Measurements from ENCODE around the gene ZGPAT. TPM values are rescaled to one million over a fixed set of nuclear protein-coding genes. Genes with fewer than 3 reads are reported as not detected.
A peak's percentile ranks its signal among the peaks of the same experiment; 100 is the strongest.

Gene ZGPAT
- total and polyA plus RNA-seq, 9 of the 15 experiments (the other 6 are each of a cell fraction or from before 2014, with no cell fraction given) = 0.14 to 26.6 (median 7.4) TPM

- intact Hi-C loops (cut with micrococcal nuclease) = no loop called here
- ChIA-PET CTCF (ENCODE audit: low intra/inter-chr PET ratio) (no interaction called here), POLR2A (interaction anchor here (0.7 to 2.2 kb wide), 5 partner anchors 12 to 240 kb away, joined by 3 to 7 read pairs (median 4); partner anchors contain the start of genes ARFRP1 and ZGPAT)
- H3K79me2 ChIP-seq (ENCODE audit: control insufficient read depth, insufficient read depth, low read length) = peaks cover 16% of the 10 kb centered on the region
- no peak for FAIRE-seq
- peaks cover 11 to 79% of the 10 kb centered on the region in 2 experiments for H3K4me1 ChIP-seq (replicated peaks in 1 of 2; ENCODE audit: control insufficient read depth in 2 of 2, insufficient read depth in 2 of 2, low read length in 2 of 2)
- no peak overlapping the region for H3K4me3 ChIP-seq
- in situ Hi-C loops (cut with MboI) = no loop called here
- peaks cover 33% of the 10 kb centered on the region; the same call in 1 of the 3 replicates for H3K36me3 ChIP-seq (ENCODE audit: control insufficient read depth, insufficient read depth, low read length)
- no peaks in the 10 kb centered on the region for H3K9me1 ChIP-seq (ENCODE audit: control insufficient read depth, insufficient read depth, low read length)
- H3K27me3 ChIP-seq (ENCODE audit: control insufficient read depth in 2 of 2, insufficient read depth in 2 of 2, low read length in 2 of 2) = no peaks in the 10 kb centered on the region
- no peak overlapping the region for H3K4me2 ChIP-seq (ENCODE audit: insufficient read depth, low read length)
- no peak for ATAC-seq
- TF ChIP-seq DMBX1 (CRISPR knock-in tag; IDR thresholded peaks at IDR 0.05; ENCODE audit: borderline replicate concordance) = no peak
- peak; percentile 35; the same call in 1 of the 2 replicates for TF ChIP-seq POLR2G (IDR thresholded peaks at IDR 0.05; ENCODE audit: low read depth, low read length)
- 0 out of 2 replicates have a peak, but pooled peaks have one; percentile 30 for TF ChIP-seq RBFOX2 (IDR thresholded peaks at IDR 0.05; ENCODE audit: low read depth, low read length)
- H3K27ac ChIP-seq (ENCODE audit: extremely low read depth, low read depth, low read length) = no peak overlapping the region
- no peaks in the 10 kb centered on the region; the same call in 1 of the 2 replicates for H4K20me1 ChIP-seq (replicated peaks; ENCODE audit: control insufficient read depth, insufficient read depth, low read length)
- no peak overlapping the region for H2AFZ ChIP-seq (ENCODE audit: low read depth, low read length)
- no peaks in the 10 kb centered on the region for H3K9me3 ChIP-seq (replicated peaks; ENCODE audit: control insufficient read depth, insufficient read depth, low read depth, low read length)
- no peak for DNase-seq (ENCODE audit: extremely low read depth in 1 of 4, low spot score in 3 of 4)
- WGBS (ENCODE audit: insufficient coverage, low coverage, missing lambda C conversion rate) = 93% methylated on average over 25 of the region's 31 CpGs
- BruUV-seq (replicated peaks) = no TSS peak
- H3K9ac ChIP-seq (ENCODE audit: insufficient read depth in 1 of 2, low read depth in 2 of 2, low read length in 2 of 2) = no peak overlapping the region; a peak in 1 of 4 replicates
Measured at GRCh38 chr20:63743210-63743970, 35.6 kb downstream of the ZGPAT start.

GRCh38 chr20:63744158-63744557 is 36.3 kb downstream of the ZGPAT start:
- no peaks in the 10 kb centered on the region; the same call in 1 of the 2 replicates for H4K20me1 ChIP-seq (replicated peaks; ENCODE audit: control insufficient read depth, insufficient read depth, low read length)
- H2AFZ ChIP-seq (ENCODE audit: low read depth, low read length) = no peak overlapping the region
- no peak overlapping the region for H3K9ac ChIP-seq (ENCODE audit: insufficient read depth in 1 of 2, low read depth in 2 of 2, low read length in 2 of 2)
- no peak overlapping the region for H3K4me2 ChIP-seq (ENCODE audit: insufficient read depth, low read length)
- H3K79me2 ChIP-seq (ENCODE audit: control insufficient read depth, insufficient read depth, low read length) = peaks cover 16% of the 10 kb centered on the region
- H3K27me3 ChIP-seq (ENCODE audit: control insufficient read depth in 2 of 2, insufficient read depth in 2 of 2, low read length in 2 of 2) = no peaks in the 10 kb centered on the region
- intact Hi-C loops (cut with micrococcal nuclease) = no loop called here
- DNase-seq (ENCODE audit: extremely low read depth in 1 of 4, low spot score in 3 of 4) = no peak
- H3K36me3 ChIP-seq (ENCODE audit: control insufficient read depth, insufficient read depth, low read length) = peaks cover 31% of the 10 kb centered on the region; the same call in 1 of the 3 replicates
- no peak for ATAC-seq
- no peak for FAIRE-seq
- no TSS peak for BruUV-seq (replicated peaks)
- peak overlapping the region; percentile 39; the same call in 1 of the 3 replicates for H3K27ac ChIP-seq (ENCODE audit: extremely low read depth, low read depth, low read length)
- peaks cover 8 to 74% of the 10 kb centered on the region in 2 experiments for H3K4me1 ChIP-seq (replicated peaks in 1 of 2; ENCODE audit: control insufficient read depth in 2 of 2, insufficient read depth in 2 of 2, low read length in 2 of 2)
- no peaks in the 10 kb centered on the region for H3K9me1 ChIP-seq (ENCODE audit: control insufficient read depth, insufficient read depth, low read length)
- H3K9me3 ChIP-seq (replicated peaks; ENCODE audit: control insufficient read depth, insufficient read depth, low read depth, low read length) = no peaks in the 10 kb centered on the region
- 69% methylated on average over 4 of the region's 4 CpGs for WGBS (ENCODE audit: insufficient coverage, low coverage, missing lambda C conversion rate)
- no peak overlapping the region for H3K4me3 ChIP-seq
- TF ChIP-seq POLR2AphosphoS2 (IDR thresholded peaks at IDR 0.05; ENCODE audit: low read length) = 0 out of 2 replicates have a peak, but pooled peaks have one; percentile 56
- no peak for TF ChIP-seq RHOXF2B (CRISPR knock-in tag; conservative IDR thresholded peaks at IDR 0.05)
- TF ChIP-seq CBX5 (IDR thresholded peaks at IDR 0.05; ENCODE audit: borderline replicate concordance, low read depth) = no peak
- CTCF ChIA-PET (ENCODE audit: low intra/inter-chr PET ratio) = no interaction called here
- in situ Hi-C loops (cut with MboI) = no loop called here
- POLR2A ChIA-PET = interaction anchor here (0.7 to 2.2 kb wide), 3 partner anchors 11 to 204 kb away, joined by 3 to 7 read pairs (median 4); partner anchors contain the start of genes ARFRP1 and ZGPAT
